Lung (tissue), 13 donors: ENCODE results near the gene GAPT. TPM values are rescaled to one million over a fixed set of nuclear protein-coding genes. Genes with fewer than 3 reads are reported as not detected.

Experiments used
- ATAC-seq: fragments of 200-7000 bp; cut with Tn5 transposase; one replicate; pipeline ENCODE4 v1.9.1; 2020; ENCODE audit warnings: moderate number of reproducible peaks; ENCODE audit not compliant: insufficient read depth, low FRiP score
- DNase-seq, 3 donors: peaks; one replicate each; pipeline ENCODE4 v3.0.0-alpha.2; 2013 to 2017
- H3K27ac ChIP-seq, 2 donors: one replicate each; pipeline ENCODE4 v1.5.1; 2013; ENCODE audit warnings: mild to moderate bottlenecking in 2 of 2, moderate library complexity in 2 of 2, control low read depth in 1 of 2, inconsistent platforms in 1 of 2, low read depth in 1 of 2, low read length in 1 of 2
- H3K27me3 ChIP-seq, 3 donors: one replicate each; pipeline ENCODE4 v1.5.1; 2013; ENCODE audit warnings: low read length in 2 of 3; ENCODE audit not compliant: control insufficient read depth in 3 of 3, insufficient read depth in 3 of 3
- H3K36me3 ChIP-seq, 4 donors: one replicate each; pipeline ENCODE4 v1.5.1; 2013; ENCODE audit warnings: low read length in 4 of 4, mild to moderate bottlenecking in 1 of 4, moderate library complexity in 1 of 4; ENCODE audit not compliant: control insufficient read depth in 4 of 4, insufficient read depth in 4 of 4
- H3K4me1 ChIP-seq, 5 donors: one replicate each; pipeline ENCODE4 v1.5.1; 2013; ENCODE audit warnings: low read length in 5 of 5, mild to moderate bottlenecking in 2 of 5, moderate library complexity in 1 of 5; ENCODE audit not compliant: control insufficient read depth in 5 of 5, insufficient read depth in 5 of 5
- H3K4me3 ChIP-seq: one replicate; pipeline ENCODE4 v1.5.1; 2013; ENCODE audit warnings: mild to moderate bottlenecking, control low read depth, moderate library complexity
- H3K9ac ChIP-seq, 2 donors: one replicate each; pipeline ENCODE4 v1.5.1; 2013; ENCODE audit warnings: low read length in 2 of 2, control low read depth in 1 of 2; ENCODE audit not compliant: insufficient read depth in 1 of 2
- H3K9me3 ChIP-seq, 4 donors: one replicate each; pipeline ENCODE4 v1.5.1; 2013; ENCODE audit warnings: low read length in 3 of 4, mild to moderate bottlenecking in 1 of 4, moderate library complexity in 1 of 4; ENCODE audit not compliant: control insufficient read depth in 4 of 4, insufficient read depth in 3 of 4
- polyA plus RNA-seq, 2 donors: library from polyadenylated mRNA; stranded (reverse); fragments of 200-250 nt; gene quantifications; one replicate each; pipeline ENCODE4 v1.2.1, GENCODE V29; 2013
- small RNA-seq: library from RNA; depleted of rRNA; stranded (forward); fragments of <200 nt; gene quantifications from one replicate; pipeline ENCODE3, GENCODE V24; 2014; ENCODE audit warnings: low replicate concordance
- total RNA-seq, 2 donors: library from RNA; depleted of rRNA in 1 of 2; stranded (reverse); fragments of >200 nt in 1 of 2; gene quantifications; one replicate each; pipeline ENCODE4 v1.2.1, GENCODE V29; 2014 to 2021
- TF ChIP-seq, protein P1 (sequence below): IDR thresholded peaks from 2 replicates; pipeline ENCODE4 v1.5.1; 2012; ENCODE audit warnings: mild to moderate bottlenecking; ENCODE audit errors: control extremely low read depth, extremely low read depth
- donor health status: control.
- donor health status: control.
- donor health status: Bipolar disorder and iron deficiency.
- donor health status: healthy.
- donor health status: DM: yes; HTN: yes; CAD: no.

The GAPT gene
- total and polyA plus RNA-seq, 4 donors, result 4.0 to 20.5 (median 4.6) TPM

DNA sequence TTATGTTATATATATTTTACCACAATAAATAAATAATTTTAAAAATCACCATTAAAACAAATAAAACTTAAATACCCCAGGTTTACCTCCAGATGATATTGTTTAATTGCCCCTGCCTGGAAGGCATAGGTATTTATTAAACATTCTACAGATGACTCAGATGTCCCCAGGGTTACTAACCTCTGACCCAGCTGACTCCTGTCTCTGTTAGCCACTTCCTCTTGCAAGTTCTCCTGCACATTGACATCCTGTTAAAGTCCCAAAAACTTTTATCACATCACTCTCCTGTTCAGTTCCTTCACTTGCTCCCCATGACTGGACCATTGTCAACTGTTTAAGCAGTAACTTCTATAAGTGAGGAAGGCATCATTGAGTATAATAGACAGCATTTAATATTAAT, 54.7 kb downstream of the GAPT start:
- DNase-seq (peak in 1 of 3 donors; percentile 4), ATAC-seq (no peak)
- Histone ChIP-seq H3K27me3 (no peaks in the 10 kb centered on the region), H3K4me3 (no peak overlapping the region), H3K36me3 (no peaks in the 10 kb centered on the region), H3K4me1 (no peaks in the 10 kb centered on the region), H3K9me3 (peaks cover 0 to 2% (median 0%) of the 10 kb centered on the region in 4 donors), H3K27ac (no peak overlapping the region), H3K9ac (no peak overlapping the region)
- TF ChIP-seq, protein P1, sequence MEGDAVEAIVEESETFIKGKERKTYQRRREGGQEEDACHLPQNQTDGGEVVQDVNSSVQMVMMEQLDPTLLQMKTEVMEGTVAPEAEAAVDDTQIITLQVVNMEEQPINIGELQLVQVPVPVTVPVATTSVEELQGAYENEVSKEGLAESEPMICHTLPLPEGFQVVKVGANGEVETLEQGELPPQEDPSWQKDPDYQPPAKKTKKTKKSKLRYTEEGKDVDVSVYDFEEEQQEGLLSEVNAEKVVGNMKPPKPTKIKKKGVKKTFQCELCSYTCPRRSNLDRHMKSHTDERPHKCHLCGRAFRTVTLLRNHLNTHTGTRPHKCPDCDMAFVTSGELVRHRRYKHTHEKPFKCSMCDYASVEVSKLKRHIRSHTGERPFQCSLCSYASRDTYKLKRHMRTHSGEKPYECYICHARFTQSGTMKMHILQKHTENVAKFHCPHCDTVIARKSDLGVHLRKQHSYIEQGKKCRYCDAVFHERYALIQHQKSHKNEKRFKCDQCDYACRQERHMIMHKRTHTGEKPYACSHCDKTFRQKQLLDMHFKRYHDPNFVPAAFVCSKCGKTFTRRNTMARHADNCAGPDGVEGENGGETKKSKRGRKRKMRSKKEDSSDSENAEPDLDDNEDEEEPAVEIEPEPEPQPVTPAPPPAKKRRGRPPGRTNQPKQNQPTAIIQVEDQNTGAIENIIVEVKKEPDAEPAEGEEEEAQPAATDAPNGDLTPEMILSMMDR, result no peak

Small RNA genes lying within 50 kb of the gene (small RNA-seq; reads per million reads assigned to genes)
- not detected for gene MIR548AE2

Other genes with a start within 250 kb of the GAPT start
- gene PLK2, start 31.3 kb upstream of the GAPT start, total RNA-seq, result 100 to 1,000 TPM in 1 of 2 donors, 10 to 100 TPM in 1; 57.1 to 363 TPM
- 10 to 100 TPM; 20.1 to 24.8 TPM for gene PLK2, start 31.3 kb upstream of the GAPT start, polyA plus RNA-seq
- 1 to 10 TPM; 1.1 TPM for gene RAB3C, start 91.6 kb downstream of the GAPT start, total RNA-seq
- under 1 TPM; 0.35 to 0.66 TPM for gene RAB3C, start 91.6 kb downstream of the GAPT start, polyA plus RNA-seq